ENCODE measurements around the gene NFYC.

NFYC gene

GRCh38 chr1:40783001-40783905 lies 91.7 kb downstream of the NFYC start, which contains the start of gene KCNQ4:
Gene KCNQ4 (plus strand): TSS chr1:40783787. CDS start chr1:40784094, 307 bp downstream.
- peak; percentile 12 to 62 (median 39) for DNase-seq

GRCh38 chr1:40784141-40784770 lies 92.8 kb downstream of the NFYC start:
- DNase-seq, result peak in 2 of 4 experiments; percentile 33 to 49

GRCh38 chr1:40784771-40785151 lies 93.3 kb downstream of the NFYC start:
- peak in 1 of 4 experiments; percentile 13 for DNase-seq

GRCh38 chr1:40785446-40785845 lies 93.9 kb downstream of the NFYC start:
- no peak for DNase-seq

GRCh38 chr1:40786171-40786994 lies 94.9 kb downstream of the NFYC start:
- DNase-seq, result no peak

GRCh38 chr1:40786995-40787705 lies 95.6 kb downstream of the NFYC start:
- no peak for DNase-seq

GRCh38 chr1:40787737-40788560 lies 96.4 kb downstream of the NFYC start:
- no peak for DNase-seq

- no peak for DNase-seq
Measured at GRCh38 chr1:40788561-40789341, 97.2 kb downstream of the NFYC start.

GRCh38 chr1:40789342-40789598 lies 97.8 kb downstream of the NFYC start:
- no peak for DNase-seq

- DNase-seq, result no peak
Measured at GRCh38 chr1:40789661-40790430, 98.3 kb downstream of the NFYC start.

- no peak for DNase-seq
Measured at GRCh38 chr1:40792036-40792435, 100.5 kb downstream of the NFYC start.

GRCh38 chr1:40793617-40794016 lies 102.1 kb downstream of the NFYC start:
- DNase-seq, result no peak

GRCh38 chr1:40794048-40794447 lies 102.5 kb downstream of the NFYC start:
- DNase-seq, result no peak

- DNase-seq, result no peak
Measured at GRCh38 chr1:40794974-40795715, 103.6 kb downstream of the NFYC start.

- DNase-seq, result no peak
Measured at GRCh38 chr1:40795811-40796586, 104.5 kb downstream of the NFYC start.

- DNase-seq, result no peak
Measured at GRCh38 chr1:40796939-40797667, 105.6 kb downstream of the NFYC start.

- DNase-seq, result no peak
Measured at GRCh38 chr1:40797668-40798010, 106.1 kb downstream of the NFYC start.

Measured in suppressor macrophage (primary cell).